HG03378 (cell line): ENCODE data around the gene CEP112.
"Not testable (repeated sequence)": the region's sequence is repeated elsewhere in the genome, so short reads cannot be mapped to it uniquely, and the experiment has no call there.

Experiments used
- ATAC-seq: cut with Tn5 transposase; IDR thresholded peaks from one replicate; pipeline ENCODE4 v1.9.1; 2021; ENCODE audit warnings: mild to moderate bottlenecking, moderate library complexity; ENCODE audit not compliant: unreplicated experiment

The CEP112 gene

DNA sequence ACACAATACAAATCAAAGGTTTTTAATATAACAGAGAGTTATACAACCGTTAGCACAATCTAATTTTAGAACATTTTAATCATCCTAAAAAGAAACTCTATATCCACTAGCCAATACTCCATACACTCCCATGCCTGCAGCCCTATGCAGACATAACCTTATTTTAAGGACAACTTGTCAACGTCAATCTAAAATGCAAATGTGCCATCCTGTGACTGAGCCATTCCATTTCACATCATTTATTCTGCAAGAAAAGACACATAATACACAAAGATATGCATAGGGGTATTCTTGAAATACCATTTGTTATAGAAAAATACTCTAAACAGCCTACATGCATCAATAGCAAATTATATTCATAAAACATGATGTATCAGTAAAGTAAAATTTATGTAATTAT lies 106.7 kb downstream of the CEP112 start:
- ATAC-seq, result no peak

DNA sequence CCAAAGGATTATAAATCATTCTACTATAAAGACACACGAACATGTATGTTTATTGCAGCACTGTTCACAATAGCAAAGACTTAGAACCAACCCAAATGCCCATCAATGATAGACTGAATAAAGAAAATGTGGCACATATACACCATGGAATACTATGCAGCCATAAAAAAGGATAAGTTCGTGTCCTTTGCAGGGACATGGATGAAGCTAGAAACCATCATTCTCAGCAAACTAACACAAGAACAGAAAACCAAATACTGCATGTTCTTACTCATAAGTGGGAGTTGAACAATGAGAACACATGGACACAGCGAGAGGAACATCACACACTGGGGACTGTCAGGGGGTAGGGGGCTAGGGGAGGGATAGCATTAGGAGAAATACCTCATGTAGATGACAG lies 111.3 kb downstream of the CEP112 start:
- not testable (repeated sequence) for ATAC-seq

DNA sequence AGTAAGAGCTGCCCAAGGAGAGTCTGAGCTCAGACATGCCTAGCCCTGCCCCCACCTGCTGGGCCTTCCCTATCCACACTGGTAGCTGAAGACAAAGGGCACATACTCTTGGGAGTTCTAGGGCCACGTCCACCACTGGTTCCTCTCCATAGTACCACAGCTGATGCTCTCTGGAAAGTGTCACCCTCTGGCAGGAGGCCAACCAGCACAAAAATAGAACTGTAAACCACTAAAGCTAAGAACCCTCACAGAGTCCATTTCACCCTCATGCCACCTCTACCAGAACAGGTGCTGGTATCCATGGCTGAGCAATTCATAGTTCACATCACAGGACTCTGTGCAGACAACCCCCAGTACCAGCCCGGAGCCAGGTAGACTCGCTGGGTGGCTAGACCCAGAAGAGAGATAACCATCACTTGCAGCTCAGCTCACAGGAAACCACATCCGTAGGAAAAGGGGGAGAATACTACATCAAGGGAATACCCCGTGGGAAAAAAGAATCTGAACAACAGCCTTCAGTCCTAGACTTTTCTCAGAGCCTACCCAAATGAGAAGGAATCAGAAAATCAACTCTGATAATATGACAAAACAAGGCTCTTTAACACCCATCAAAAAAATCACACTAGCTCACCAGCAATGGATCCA lies 115.3 kb downstream of the CEP112 start:
- ATAC-seq, result no peak

DNA sequence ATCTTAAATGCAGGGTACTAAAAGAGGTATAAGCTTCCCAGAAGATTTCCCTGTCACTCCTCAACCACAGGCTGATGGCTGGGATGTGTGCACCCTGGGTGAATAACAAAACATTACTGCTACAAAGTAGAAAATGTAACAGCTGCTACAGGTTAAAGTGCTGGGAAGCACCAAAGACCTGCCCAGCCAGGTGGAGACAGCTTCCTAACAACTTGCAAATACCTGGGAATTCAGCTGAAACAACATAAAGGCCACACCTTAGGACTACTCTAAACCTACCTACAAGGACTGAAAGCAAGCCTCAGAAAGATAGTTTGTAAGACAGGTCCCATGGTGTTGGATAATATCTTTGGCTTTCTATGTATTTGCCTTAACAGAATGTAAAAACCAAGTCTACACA lies 118.5 kb downstream of the CEP112 start:
- ATAC-seq, result no peak

DNA sequence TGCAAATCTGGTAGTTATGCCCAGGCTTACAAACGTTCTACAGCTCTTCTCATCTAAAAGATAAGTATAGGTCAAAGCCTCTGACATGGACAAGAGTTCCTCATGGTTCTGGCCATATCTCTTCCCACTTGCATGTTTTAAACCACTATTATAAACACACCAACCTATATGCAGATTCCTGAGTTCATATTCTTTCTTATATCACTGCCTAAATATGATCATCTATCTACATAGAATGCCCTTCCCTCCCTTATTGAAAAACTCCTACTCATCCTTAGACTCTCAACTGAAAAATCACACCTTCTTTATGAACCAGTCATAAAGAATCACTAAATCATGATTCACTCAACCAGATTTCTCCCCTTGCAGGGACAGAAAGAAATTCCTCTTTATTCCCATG lies 128.2 kb downstream of the CEP112 start:
- ATAC-seq, result no peak

DNA sequence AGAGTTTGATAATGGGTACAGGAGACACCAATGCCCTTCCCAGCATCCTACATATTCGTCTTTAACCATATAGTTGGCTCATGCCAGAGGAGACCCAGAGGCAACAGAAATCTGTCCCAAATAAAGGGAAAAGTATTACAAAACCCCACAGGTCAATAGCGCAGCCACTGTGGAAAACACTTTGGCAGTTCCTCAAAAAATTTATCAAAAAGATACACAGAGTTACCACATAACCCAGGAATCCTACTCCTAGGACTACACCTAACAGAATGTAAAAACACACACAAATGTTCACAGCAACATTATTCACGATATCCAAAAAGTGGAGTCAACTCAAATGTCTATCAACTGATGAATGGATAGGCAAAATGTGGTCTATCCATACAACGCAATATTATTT lies 135.8 kb downstream of the CEP112 start:
- no peak for ATAC-seq

DNA sequence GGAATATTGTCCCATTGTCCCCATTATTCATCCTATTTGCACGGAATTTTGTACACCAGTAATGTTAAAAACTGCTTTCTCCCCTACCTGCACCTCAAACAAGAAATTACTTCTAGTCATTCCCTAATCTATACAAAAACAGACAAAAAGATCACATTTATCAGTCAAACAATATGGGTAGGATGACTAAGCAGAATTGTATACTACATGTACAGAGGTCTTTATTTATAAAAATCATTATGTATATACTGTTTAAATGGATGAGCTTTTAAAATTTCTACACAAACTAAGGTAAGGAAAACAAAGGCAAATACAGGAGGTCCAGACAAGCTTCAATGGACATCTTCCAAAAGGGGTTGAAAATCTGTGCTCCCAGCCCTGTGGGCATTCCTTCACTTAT lies 137.7 kb downstream of the CEP112 start:
- no peak for ATAC-seq

DNA sequence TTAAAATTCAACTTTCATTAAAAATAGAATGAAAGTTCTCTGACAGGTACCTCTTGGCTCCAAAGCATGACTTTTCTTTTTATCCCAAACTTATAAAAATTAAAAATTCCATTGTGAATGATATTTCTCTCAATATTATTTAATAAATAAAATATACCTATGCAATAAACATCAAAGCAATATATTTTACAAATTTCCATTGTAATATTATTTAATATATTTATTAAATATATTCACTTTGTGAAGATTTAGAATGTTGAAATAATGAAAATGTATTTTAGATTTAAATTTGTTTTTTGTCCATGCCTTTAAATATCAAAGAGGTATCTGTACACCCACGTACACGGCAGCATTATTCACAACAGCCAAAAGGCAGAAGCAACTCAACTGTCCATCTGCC lies 147.8 kb downstream of the CEP112 start:
- ATAC-seq, result no peak

DNA sequence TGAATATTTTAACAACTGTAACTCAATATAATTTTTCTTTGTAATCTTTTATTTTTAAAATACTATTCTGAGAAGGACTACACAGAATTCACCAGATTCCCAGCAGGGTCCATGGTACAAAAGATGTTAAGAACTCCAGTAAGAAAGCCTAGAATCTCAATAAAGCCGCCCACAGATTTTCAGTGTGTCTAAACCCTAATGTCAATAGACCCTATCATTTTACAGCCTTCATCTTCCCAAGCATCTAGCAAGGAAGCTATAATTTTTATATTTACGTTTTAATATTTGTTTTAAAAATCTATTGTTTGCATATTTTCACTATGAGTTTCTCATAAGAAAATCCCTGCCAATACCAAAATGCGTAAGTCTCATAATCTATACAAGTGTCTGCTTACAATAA lies 148.5 kb downstream of the CEP112 start:
- ATAC-seq, result no peak

DNA sequence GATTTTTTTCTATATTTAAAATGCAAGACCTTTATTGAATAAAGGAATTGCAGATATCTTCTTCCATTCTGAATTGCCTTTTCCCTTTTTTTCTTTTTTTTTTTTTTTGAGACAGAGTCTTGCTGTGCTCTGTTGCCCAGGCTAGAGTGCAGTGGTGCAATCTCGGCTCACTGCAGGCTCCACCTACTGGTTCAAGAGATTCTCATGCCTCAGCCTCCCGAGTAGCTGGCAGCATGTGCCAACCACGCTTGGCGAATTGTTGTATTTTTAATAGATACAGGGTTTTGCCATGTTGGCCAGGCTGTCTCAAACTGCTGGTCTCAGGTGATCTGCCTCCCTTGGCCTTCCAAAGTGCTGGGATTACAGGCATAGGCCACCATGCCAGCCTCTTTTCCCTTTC lies 151.5 kb downstream of the CEP112 start:
- ATAC-seq, result no peak

DNA sequence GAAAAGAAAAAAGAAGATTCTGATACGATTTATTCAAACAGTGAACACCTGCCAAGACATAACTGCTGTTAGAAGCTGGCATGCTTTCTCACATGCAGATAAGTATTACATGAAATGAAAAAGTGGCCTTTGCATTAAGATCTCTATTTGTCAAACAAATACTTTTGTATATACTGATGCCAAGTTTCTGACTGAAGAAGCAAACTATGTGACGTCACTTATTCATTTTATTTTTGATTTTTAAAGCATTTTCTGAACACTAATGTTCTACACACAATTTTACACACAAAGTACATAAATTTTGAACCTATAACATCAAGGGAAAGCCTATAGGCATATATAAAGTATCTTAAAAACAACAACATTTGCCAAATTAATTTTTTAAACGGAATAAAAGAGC lies 153.8 kb downstream of the CEP112 start:
- no peak for ATAC-seq

DNA sequence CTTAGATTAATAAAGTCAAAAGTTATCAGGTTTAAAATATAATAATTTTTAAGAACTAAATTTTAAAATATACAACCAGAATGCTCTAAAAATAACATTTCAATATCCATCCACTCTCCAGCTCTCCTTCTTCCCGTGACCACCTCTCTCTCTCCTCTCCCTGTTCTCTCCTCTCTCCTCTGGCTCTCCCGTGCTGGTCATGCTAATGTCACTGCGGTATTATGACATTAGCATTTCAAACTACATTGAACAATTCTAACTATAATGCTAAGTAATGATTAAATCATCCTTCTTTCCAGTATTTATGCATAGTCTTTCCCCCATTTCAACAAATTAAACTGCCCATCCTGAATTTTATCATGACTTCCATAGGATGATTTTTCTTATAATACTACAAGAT lies 154.7 kb downstream of the CEP112 start:
- no peak for ATAC-seq

DNA sequence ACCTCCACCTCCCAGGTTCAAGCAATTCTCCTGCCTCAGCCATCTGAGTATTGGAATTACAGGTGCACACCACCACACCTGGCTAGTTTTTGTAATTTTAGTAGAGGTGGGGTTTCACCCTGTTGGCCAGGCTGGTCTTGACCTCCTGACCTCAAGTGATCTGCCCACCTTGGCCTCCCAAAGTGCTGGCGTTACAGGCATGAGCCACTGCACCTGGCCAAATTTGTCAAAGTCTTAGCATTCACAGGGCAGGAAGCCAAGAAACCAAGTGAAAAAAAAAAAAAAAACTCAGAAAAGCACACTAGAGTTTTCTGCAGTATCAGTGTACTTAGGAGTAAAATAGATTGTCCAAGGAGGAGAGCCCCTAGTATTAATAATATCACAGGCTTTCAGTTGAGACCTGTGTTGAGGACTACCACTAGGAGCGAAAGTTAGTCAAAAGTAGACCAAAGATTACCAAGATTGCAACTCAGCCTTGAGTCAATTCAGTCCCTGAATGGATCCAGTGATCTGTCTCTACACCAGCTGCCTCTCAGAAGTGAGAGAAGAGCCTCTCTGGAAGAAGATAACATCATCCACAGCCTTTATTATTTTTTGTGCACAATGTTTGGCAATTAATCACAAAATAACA lies 159.7 kb downstream of the CEP112 start:
- no peak for ATAC-seq

DNA sequence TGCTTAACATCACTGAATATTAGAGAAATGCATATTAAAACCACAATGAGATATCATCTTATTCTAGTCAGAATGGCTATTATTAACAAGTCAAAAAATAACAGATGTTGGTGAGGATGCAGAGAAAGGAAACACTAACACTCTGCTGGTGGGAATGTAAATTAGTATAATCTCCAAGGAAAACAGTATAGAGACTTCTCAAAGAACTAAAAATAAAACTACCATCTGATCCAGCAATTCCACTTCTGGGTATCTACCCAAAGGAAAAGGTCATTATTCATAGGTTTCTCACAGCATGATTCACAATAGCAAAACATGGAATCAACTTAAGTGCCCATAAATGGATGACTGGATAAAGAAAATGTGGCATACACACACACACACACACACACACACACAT lies 166.4 kb downstream of the CEP112 start:
- ATAC-seq, result no peak

DNA sequence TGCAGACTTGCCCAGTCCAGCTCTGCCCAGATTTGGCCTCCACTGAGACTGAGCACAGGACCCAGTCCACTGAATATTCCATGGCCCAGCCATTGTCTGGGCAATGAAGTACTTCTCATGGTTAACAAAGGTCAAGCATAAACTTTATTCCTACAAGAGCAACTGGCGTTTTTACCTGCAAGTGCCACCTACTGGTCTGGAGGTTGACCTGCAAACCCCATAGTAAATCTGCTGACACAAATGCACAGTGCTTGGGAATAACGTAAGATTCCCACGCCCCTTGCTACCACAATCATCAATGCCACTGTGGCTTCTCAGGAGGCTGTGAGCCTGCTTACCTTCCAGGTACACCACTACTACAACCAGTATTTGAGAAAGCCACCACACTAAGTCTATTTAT lies 170.2 kb downstream of the CEP112 start:
- ATAC-seq, result no peak

DNA sequence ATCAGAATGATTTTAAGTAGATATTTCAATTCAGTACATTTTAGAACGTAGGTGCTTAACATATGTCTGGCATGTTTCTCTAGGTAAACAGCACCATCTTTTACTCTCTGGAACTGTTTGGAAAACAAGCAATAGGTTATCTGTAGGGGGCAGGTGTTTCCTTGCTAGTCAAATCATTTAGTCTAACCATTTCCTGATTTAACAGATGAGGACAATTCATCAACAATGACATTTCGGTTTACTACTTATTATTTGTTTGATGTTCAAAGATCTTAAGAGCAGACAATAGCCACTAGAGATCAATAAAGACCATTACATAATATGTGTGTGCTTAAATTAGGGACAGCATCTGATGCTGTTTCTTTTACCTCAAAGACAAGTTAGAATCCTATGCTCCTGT lies 173.1 kb downstream of the CEP112 start:
- no peak for ATAC-seq

DNA sequence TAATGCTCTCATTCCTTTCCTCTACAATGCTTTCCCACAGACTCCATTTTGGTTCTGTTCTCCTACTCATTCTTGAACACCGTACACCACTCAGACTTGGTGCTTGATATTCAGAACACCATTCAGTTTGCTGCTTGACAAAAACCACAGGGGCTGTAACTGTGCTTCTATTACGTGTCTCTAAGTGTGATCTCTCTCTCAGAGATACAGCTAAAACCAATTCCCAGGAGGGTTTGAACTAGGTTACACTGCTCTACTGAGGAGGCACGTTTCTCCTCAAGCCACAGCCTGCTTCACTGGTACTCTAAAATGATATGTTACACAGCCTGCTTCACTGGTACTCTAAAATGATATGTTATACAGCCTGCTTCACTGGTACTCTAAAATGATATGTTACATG lies 175.7 kb downstream of the CEP112 start:
- no peak for ATAC-seq

DNA sequence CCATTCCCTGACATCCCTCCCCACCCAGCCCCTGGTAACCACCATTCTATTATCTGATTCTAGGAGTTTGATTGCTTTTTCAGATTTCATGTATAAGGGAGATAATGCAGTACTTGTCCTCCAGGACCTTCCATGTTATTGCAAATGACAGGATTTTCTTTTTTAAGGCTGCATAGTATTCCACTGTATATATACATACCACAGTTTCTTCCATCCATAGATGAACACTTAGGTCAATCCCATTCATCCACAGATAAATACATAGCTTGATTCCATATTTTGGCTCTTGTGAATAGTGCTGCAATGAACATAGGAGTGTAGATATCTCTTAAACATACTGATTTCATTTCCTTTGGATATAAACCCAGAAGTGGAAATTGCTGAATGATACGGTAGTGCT lies 183.3 kb downstream of the CEP112 start:
- ATAC-seq, result no peak

DNA sequence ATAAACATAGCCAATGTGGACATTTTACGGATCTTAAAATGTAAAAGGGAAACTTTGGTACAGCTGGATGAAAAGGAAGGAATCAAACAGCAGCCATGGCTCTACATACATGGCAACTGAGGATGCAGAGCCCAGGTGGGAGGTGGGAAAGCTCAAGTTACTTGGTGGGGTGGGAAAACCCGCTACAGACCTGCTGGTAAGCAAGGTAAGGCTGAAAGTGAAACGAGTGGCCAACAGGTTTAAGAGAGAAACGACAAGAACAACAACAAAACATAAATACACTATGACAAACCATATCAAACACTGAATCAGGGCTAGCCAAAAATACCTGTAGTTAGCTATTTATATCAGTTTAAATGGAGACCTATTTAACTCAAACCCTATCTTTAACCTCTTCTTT lies 185.3 kb downstream of the CEP112 start:
- no peak for ATAC-seq

DNA sequence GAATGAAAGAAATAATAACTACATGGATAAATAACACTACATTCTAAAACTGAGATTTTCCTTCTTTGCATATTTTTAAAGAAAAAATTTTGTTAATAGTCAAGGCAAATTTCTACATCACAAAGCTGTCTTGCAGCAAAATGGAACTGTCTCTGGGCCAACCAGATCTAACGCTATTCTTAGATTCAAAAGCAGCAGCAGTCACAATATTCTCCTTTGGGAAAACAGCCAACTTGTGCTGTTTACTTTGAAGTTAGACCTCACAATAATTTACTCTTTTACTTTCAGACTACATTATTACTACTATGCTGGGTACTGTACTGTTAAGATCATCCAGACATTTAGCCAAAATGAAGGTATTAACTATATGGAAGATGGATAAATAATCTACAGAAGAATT lies 189.1 kb downstream of the CEP112 start:
- ATAC-seq, result no peak

DNA sequence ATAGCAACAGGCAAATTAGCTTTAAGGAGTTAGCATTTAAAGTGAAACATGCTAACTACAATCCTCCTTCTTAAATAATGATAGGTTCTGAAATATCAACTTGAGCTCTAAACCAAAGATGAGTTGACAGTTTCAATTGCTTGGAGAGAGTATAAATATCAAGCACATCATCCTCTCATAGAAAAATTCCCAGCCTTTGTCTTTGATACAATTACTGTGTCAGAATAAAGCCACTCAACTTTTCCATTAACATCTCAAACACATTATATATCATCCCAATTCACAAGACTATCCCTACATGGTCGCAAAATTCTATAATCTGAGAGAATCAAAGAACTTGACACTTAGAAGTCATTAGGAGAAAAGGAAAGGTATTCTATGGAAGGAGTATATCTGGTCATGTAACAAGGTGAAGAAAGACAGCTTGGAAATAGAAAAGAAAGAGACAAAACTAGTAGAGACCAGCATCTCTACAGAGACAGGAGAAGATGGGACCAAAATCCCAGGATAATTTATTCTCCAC lies 189.8 kb downstream of the CEP112 start:
- ATAC-seq, result no peak

DNA sequence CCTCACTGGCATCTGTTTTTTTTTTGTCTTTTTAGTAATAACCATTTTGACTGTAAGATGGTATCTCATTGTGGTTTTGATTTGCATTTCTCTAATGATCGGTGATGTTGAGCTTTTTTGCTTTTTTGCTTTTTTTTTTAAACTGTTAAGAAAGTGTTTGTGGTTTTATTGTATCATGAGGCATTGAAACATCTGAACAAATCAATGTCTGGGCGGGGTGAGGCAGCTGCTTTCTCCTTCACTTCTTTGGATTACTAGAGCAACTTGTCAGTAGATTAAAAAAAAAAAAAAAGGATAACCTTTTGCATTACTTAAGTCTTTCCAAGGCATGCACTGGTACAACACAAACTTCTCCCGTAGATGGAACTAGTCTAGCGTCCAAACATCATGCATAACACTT lies 191.7 kb downstream of the CEP112 start:
- ATAC-seq, result no peak

DNA sequence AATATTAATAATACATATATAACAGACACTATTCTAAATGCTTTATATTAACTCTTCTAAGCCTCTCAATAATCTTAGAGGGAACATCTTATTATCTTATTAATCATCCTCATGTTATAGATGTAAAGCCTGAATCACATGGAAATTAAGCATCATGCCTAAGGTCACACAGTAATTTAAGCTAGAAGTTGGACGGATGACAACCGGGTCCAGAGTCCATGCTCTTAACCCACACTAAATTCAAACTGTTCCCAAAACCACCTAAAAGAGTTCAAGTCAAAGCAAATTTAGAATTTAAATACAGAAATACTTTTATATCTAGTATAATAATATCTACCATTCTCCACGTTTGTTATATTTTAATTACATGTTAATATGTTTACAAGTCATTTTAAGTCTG lies 193.3 kb downstream of the CEP112 start:
- ATAC-seq, result no peak
